ENCODE data around the gene HSPA6.
A peak's percentile ranks its signal among the peaks of the same experiment; 100 is the strongest.

The HSPA6 gene

DNA sequence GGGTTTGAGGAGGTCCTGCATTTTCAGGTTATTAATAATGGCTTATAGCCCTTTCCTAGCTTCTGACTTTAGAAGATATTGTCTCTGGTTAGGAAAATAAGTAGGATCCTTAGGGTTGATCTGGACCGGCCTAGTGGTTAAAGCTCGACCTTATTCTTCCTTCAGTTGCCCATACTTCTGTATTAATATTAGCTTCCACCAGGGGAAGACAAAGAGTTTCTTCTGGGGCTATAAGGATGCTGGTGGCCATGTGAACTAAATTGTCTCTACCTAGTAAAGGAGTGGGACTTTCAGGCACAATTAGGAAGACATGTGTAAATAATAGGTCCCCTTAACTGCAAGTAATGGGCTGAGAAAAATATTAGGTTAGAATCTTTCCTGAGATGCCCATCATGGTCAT, 39.7 kb upstream of the HSPA6 start:
- no peak overlapping the region for H2AFZ ChIP-seq (ENCODE audit: low read depth, low read length)
- TF ChIP-seq, protein P1, sequence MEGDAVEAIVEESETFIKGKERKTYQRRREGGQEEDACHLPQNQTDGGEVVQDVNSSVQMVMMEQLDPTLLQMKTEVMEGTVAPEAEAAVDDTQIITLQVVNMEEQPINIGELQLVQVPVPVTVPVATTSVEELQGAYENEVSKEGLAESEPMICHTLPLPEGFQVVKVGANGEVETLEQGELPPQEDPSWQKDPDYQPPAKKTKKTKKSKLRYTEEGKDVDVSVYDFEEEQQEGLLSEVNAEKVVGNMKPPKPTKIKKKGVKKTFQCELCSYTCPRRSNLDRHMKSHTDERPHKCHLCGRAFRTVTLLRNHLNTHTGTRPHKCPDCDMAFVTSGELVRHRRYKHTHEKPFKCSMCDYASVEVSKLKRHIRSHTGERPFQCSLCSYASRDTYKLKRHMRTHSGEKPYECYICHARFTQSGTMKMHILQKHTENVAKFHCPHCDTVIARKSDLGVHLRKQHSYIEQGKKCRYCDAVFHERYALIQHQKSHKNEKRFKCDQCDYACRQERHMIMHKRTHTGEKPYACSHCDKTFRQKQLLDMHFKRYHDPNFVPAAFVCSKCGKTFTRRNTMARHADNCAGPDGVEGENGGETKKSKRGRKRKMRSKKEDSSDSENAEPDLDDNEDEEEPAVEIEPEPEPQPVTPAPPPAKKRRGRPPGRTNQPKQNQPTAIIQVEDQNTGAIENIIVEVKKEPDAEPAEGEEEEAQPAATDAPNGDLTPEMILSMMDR (IDR thresholded peaks at IDR 0.05; ENCODE audit: borderline replicate concordance, extremely low read depth, low read length, poor library complexity, severe bottlenecking) = peak; percentile 42
- TF ChIP-seq EZH2 (IDR thresholded peaks at IDR 0.05; ENCODE audit: borderline replicate concordance, low read depth, low read length, severe bottlenecking) = no peak
- no peak for ATAC-seq (ENCODE audit: insufficient read depth, low read depth)
- no peak overlapping the region for H3K4me2 ChIP-seq (ENCODE audit: insufficient read depth, low read length)
- DNase-seq = no peak
- H3K79me2 ChIP-seq (ENCODE audit: insufficient read depth, low read length) = no peaks in the 10 kb centered on the region
- no peak overlapping the region for H3K27ac ChIP-seq (ENCODE audit: low read length)
- no peaks in the 10 kb centered on the region for H3K4me1 ChIP-seq (ENCODE audit: insufficient read depth, low read length)
- H3K9me3 ChIP-seq (ENCODE audit: insufficient read depth, low read length, severe bottlenecking) = no peaks in the 10 kb centered on the region
- H3K27me3 ChIP-seq (ENCODE audit: insufficient read depth, low read length, poor library complexity) = peaks cover 10% of the 10 kb centered on the region
- no peaks in the 10 kb centered on the region for H3K36me3 ChIP-seq (ENCODE audit: insufficient read depth, low read length)
- no peak overlapping the region for H3K9ac ChIP-seq (ENCODE audit: low read depth, low read length)
- no peaks in the 10 kb centered on the region for H4K20me1 ChIP-seq (ENCODE audit: insufficient read depth, low read length)
- no peak overlapping the region for H3K4me3 ChIP-seq (ENCODE audit: low read depth in 1 of 2, low read length in 2 of 2)

DNA sequence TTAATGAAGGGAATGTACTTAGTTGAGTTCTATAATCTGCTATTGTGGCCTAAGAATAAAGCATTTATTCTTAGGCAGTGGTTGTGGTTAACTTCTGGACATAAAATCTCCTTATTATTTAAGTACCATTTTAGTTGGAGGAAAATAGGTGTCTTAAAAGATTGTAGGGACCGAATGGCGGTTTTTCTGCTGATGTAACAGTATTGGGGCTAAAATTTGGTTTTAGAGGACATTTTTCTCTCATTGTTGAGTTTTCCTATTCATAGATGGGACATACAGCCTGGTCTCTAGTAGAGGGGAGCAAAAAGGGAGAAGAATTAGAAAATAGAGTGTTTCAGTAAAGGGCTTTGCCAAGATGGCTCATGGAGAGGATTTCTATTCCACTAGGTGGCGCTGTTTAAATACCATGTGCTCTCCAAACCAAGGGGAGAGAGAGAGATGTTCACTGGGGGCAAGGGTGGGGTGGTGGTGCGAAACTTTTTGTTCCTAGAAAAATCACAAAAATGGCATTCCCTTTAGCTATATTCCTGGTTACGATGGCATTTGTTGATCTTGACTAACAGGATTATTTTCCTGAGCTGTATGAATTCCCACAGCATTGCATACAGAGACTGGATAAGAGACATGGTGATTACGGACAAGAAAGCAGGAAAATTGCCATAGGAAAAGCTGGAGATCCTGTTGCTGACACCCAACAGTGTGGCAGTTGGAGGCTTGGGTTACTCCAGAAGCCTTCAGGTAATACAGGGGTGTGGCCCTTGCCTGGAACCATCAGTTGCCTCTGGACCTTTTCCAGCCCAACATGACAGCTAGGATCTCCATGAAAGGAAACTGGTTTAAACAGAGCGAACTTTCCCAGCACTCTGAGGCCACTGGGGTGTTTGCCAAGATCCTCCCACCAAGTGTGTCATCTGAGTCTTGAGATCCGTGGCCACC, 37.3 kb upstream of the HSPA6 start:
- TF ChIP-seq, protein P1 (IDR thresholded peaks at IDR 0.05; ENCODE audit: borderline replicate concordance, extremely low read depth, low read length, poor library complexity, severe bottlenecking) = peak; percentile 80
- no peak for TF ChIP-seq EZH2 (IDR thresholded peaks at IDR 0.05; ENCODE audit: borderline replicate concordance, low read depth, low read length, severe bottlenecking)

DNA sequence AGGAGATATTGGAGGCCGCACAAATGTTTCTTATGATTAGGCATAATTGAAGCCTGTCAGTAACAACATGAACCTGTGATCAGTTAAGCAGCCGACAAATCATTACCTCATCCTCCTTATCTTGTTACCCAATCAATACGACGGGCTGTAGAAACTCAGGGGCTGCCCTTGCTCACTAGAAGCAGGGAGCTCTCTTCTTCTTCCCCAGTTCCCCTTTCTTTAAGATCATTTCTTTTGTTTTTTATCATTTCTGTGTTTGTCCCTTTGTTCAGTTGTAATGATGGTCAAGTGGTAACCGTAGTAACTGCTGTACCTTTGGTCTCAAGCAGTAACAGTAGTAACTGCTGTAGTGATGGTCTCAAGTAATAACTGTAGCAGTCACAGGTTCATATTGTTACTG, 32.9 kb upstream of the HSPA6 start:
- ATAC-seq (ENCODE audit: insufficient read depth, low read depth) (no peak), DNase-seq (no peak)
- Histone ChIP-seq H3K9me3 (ENCODE audit: insufficient read depth, low read length, severe bottlenecking) (no peaks in the 10 kb centered on the region), H3K79me2 (ENCODE audit: insufficient read depth, low read length) (no peaks in the 10 kb centered on the region), H3K27ac (ENCODE audit: low read length) (no peak overlapping the region), H3K4me3 (ENCODE audit: low read depth in 1 of 2, low read length in 2 of 2) (no peak overlapping the region), H3K27me3 (ENCODE audit: insufficient read depth, low read length, poor library complexity) (peaks cover 42% of the 10 kb centered on the region), H2AFZ (ENCODE audit: low read depth, low read length) (no peak overlapping the region), H3K4me2 (ENCODE audit: insufficient read depth, low read length) (no peak overlapping the region), H3K4me1 (ENCODE audit: insufficient read depth, low read length) (no peaks in the 10 kb centered on the region), H4K20me1 (ENCODE audit: insufficient read depth, low read length) (no peaks in the 10 kb centered on the region), H3K9ac (ENCODE audit: low read depth, low read length) (no peak overlapping the region), H3K36me3 (ENCODE audit: insufficient read depth, low read length) (no peaks in the 10 kb centered on the region)
- peak; percentile 30 for TF ChIP-seq EZH2 (IDR thresholded peaks at IDR 0.05; ENCODE audit: borderline replicate concordance, low read depth, low read length, severe bottlenecking)
- TF ChIP-seq, protein P1 (IDR thresholded peaks at IDR 0.05; ENCODE audit: borderline replicate concordance, extremely low read depth, low read length, poor library complexity, severe bottlenecking) = no peak

More for the DNA sequence above, 37.3 kb upstream of the HSPA6 start:
- H3K4me3 ChIP-seq (ENCODE audit: low read depth in 1 of 2, low read length in 2 of 2) = no peak overlapping the region
- H3K9me3 ChIP-seq (ENCODE audit: insufficient read depth, low read length, severe bottlenecking) = no peaks in the 10 kb centered on the region
- H3K9ac ChIP-seq (ENCODE audit: low read depth, low read length) = no peak overlapping the region
- H3K79me2 ChIP-seq (ENCODE audit: insufficient read depth, low read length) = no peaks in the 10 kb centered on the region
- H3K4me2 ChIP-seq (ENCODE audit: insufficient read depth, low read length) = no peak overlapping the region
- ATAC-seq (ENCODE audit: insufficient read depth, low read depth) (peak; percentile 85), DNase-seq (peak; percentile 42)
- no peak overlapping the region for H3K27ac ChIP-seq (ENCODE audit: low read length)
- no peaks in the 10 kb centered on the region for H4K20me1 ChIP-seq (ENCODE audit: insufficient read depth, low read length)
- H3K36me3 ChIP-seq (ENCODE audit: insufficient read depth, low read length) = no peaks in the 10 kb centered on the region
- no peaks in the 10 kb centered on the region for H3K4me1 ChIP-seq (ENCODE audit: insufficient read depth, low read length)
- no peak overlapping the region for H2AFZ ChIP-seq (ENCODE audit: low read depth, low read length)
- peaks cover 28% of the 10 kb centered on the region for H3K27me3 ChIP-seq (ENCODE audit: insufficient read depth, low read length, poor library complexity)

Measured in DND-41 (cell line).